GM21737 (cell line): ENCODE measurements around the gene AKT1S1.

Source experiments
- ATAC-seq: cut with Tn5 transposase; IDR thresholded peaks from one replicate; pipeline ENCODE4 v1.9.1; 2021; ENCODE audit warnings: mild to moderate bottlenecking, moderate library complexity; ENCODE audit not compliant: unreplicated experiment

The AKT1S1 gene

GRCh38 chr19:49871349-49871985, 5.7 kb downstream of the AKT1S1 start:
- no peak for ATAC-seq

GRCh38 chr19:49870309-49870901, 6.8 kb downstream of the AKT1S1 start:
- no peak for ATAC-seq

DNA sequence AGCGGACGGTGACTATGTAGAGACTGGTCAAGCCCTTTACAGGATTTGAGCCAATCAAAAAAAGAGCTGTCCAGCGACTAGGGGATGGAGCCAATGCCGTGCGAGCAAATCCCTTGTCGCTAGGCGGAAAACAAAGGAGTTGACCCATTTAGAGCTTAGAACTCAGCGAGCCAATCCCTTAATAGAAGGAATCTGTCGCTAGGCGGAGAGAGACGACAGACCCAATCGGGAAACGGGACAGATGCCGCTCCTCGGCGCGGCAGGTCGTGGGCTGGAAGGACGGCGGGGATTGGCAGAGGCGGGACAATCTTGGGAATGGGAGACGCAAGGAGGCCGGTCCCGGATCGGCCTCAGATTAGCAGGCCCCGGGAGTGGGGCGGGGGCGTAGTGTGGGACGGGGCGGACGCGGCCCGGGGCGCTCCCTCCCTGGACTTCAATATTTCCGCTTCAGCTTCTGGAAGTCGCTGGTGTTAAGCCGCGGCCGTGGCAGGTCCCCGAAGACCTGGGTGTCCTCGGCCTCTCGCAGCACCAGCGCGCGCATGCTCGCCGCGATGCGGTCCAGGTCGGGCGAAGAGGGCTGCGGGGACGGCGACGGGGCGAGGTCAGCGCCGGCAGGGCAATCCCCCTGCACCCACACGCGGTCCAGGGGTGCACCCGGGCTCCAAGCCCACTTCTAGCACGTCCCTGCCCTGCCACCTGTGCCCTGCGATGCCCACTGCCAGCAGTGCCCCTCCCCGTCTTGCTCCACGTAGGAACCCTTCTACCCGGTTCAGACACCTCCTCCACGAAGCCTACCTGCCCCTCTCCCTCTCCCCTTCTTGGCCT, 7.5 kb downstream of the AKT1S1 start:
- ATAC-seq, result peak; percentile 58

DNA sequence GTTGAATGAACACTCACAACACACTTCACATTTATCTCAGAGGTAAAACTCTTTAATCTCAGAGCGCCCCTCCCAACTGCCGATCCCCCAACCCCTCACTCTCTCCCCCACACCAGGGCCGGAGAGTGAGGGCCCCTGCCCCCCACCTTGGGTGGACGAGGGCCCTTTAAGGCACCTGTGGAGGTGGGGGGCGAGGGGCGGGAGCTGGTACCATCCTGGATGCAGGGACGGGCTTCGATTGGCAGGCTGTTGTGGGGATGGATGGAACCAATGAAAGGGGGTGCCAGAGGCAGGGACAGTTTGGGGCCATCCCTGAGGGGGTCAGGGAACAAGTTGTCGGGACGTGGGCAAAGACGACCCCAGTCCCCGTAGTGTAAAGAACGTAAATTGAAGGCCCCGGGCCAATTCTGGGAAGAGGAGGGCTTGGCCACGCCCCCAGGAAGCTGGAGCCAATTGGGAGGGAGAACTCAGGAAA, 8.1 kb downstream of the AKT1S1 start:
- ATAC-seq, result peak; percentile 12

DNA sequence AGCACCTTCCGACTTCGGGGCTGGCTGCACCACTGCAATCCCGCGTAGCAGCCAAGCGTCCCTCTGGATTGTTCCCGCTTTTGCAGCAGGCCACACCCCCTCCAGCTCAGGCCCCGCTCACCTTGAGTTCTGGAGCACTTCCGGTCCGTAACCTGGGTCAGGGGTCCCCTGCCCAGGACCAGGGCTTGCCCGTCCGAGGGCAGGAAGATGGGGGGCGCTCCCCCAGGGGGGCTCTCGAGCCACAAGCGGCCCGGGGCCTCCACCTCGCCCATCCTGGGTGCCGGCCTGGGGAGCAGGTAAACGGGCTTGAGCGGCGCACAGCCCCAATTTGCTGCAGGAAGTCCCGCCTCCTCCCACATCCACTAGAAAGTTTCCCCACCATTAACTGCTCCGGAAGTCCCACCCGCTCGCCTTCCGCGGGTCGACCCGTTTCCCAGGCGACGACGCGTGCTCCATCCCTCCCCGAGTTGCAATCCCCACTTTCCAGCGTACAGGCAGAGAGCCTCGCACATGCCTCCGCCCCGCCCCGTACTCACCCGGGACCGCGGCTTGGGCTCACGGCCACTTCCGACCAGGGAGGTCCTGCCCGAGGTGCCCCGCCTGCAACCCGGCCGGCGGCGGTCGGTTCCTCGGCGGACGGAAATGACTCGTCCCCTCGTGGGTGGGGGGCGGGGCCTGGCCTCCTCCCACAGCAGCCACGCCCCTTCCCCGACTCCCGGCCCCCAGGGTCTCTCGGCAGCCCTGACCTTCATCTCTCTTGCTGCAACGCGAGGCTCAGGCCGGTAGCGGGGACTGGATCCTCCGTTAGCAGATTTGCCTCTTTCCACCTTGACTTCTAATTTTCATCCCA, 10.0 kb downstream of the AKT1S1 start, which contains the start of gene PNKP:
Gene PNKP, minus strand, starts transcription at position 644 of the 850 bp plus-strand sequence. Its CDS starts 372 bp downstream, at position 272.
- peak; percentile 37 for ATAC-seq

DNA sequence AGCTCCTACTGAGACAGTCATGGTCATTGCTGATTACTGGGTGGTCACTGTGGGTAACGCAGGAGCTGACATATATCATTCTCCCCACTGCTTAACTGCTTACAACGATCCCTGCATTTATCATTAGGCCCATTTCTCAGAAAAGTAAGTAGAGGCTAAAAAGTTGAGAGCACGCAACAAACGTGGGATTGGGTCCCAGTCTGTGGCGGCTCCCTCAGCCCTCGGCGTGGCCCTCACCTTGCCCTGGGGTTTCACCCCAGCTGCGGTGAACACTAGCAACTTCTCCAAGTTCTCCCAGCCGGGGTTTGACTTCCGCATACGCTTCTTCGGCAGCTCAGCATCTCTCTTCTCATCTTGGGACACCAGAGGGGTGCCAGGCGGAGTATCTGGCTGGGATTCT, 12.3 kb downstream of the AKT1S1 start:
- no peak for ATAC-seq

DNA sequence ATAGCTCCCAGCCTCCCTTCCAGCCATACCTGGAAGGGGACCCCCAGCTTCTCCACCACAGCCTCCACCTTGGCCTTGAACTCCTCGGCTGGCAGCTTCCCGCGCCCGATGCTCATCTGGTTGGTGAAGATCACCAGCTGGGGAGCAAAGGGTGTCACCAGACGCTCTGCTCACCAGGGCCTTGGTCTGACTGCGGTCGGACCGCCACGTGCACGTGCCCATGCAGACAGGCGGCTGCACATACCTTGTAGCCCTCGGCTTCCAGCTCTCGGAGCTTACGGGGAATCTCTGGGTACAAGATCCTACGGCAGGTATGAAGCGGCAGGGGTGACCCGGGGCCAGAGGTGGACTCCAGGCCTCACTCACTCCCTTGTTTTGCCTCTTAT, 13.2 kb downstream of the AKT1S1 start:
- no peak for ATAC-seq

DNA sequence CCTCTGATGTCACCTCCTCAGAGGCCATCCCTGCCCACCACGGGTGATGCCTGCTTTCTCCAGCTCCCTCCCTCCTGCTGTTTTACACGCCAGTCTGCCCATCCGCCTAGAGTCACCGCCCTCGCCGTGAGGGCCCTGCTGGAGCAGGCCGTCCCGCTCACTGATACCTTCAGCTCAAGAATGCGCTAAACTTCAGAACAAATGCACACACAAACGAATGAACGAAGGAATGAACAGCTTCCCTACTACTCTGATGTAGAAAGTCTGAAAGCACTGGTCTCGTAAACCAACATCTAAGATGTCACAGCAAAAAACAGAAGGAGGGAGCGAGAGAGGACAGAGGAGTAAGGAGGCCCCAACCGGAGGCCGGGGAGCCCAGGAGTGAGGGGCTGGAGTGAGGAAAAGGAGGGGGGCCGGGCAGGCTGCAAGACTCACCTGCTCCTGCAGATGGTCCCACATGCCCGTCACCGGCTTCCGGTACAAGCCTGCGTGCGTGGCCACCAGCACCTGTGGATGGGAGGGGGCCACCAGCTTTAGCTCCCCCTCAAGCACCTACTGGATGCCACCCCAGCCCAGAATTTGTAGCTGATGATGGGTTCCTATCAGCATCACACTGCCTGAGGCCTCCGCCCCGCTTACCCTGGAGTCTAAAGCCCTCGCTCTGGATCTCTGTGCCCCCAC, 13.8 kb downstream of the AKT1S1 start:
- ATAC-seq, result no peak

DNA sequence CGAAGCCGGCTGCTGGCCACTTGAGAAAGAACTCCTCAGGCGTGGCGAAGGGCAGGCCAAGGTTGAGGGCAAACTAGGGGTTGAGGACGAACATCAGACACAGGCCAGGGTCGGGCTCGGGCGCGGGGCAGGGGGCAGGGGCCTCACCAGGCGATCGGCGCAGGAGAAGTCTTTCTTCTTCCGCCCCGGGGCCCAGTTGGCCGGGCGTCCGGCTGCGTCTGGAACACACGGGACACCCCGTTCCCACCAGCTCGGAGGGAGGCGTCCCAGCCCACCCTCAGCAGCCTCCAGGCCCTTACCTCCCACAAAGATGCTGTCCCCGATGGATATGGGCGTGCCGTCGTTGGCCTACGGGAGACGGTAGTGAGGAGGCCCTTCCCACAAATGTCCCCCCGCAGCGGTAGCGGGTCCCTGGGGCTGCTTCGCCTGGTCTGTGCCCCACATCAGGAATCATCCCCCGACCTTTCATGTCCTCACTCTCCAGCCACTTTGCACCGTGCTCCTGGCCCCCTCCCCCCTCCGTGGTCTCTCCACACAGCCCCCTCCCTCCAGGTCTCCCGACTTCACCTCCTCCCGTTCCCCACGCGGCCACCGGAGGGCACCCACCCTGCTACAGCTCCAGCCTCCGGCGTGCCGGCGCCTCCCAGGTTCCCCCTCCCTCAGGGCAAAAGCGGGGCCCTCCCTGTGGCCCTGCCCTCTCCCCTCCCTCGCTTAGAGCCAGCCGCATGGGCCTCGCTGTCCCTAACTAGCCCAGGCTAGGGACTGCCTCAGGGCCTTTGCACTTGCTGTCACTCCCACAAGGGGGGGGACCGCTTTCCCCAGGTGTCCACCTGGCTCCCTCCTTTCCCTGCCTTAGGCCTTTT, 14.5 kb downstream of the AKT1S1 start:
- no peak for ATAC-seq

DNA sequence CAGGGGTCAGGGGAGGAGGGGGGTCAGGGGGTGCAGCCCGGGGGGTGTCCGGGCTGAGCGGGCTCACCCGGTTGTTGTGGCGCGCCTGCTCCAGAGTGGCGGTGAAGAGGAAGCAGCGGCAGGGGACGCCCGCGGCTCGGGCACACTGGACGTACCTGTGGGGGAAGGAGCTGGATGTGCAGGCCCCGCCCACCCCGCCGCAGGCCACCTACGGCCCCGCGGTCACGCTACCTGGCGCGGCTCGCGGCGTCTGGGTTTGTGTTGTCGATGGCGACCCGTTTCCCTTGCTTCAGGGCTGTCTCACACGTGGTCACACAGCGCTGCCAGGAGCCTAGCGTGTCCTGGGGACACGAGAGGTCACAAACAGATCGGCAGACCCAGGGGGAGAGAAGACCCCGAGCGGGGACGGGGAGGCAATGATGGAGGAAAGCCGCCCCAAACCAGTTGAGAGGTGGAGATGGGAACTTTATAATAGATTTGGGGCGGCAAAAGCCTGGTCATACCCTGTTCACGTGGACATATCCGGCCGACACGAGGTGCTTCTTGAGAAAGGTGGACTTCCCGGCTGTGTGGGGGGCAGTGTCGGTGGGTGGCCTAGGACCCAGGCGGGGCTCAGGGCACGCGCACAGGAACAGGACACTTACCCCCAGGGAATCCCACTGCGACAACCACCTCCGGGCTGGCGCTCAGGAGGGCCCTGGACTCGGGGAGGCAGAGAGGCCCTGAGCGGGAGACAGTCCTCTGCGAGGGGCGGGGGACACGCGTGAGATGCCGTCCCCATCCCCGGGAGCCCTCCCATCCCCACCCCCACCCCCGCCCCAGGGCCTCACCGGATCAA, 15.4 kb downstream of the AKT1S1 start:
- ATAC-seq, result no peak

DNA sequence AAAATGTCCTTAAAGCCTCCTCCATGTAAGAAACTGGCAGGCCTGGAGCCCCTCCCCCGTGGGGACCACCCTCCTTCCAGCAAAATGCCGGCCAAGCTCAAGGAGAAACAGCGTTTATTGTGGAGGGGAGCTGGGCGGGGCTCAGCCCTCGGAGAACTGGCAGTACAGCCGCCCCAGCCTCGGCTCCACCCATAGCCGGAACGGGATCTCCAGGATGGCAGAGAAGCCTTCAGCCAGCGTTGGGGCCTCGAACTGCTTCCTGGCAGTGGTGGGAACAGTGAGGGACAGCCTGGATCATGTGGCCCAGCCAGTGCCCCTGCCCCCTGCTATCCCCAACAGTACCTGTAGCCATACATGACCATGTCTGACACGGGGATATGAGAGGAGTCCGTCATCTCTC, 16.0 kb downstream of the AKT1S1 start:
- ATAC-seq, result no peak

GRCh38 chr19:49860336-49861102, 16.6 kb downstream of the AKT1S1 start:
- ATAC-seq, result no peak

- no peak for ATAC-seq
Observed at GRCh38 chr19:49859682-49860335, 17.3 kb downstream of the AKT1S1 start.

- ATAC-seq, result no peak
Observed at GRCh38 chr19:49858088-49858985, 18.8 kb downstream of the AKT1S1 start.

DNA sequence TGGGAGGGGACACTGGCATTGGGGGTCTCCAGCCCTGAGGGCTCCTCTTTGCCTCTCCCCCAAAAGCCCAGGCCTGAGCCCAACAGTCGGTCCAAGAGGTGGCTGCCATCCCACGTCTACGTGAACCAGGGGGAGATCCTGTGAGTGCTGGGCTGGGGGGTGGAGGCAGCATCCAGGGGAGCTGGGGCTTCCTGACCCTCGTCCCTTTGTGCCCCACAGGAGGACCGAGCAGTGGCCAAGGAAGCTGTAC, 19.4 kb downstream of the AKT1S1 start:
- ATAC-seq, result no peak

- ATAC-seq, result no peak
Observed at GRCh38 chr19:49857061-49857837, 19.9 kb downstream of the AKT1S1 start.
